HL-60/S4 treated with retinoic acid at 250 ng/mL for 4 days and 3 days (cell line): Measurements from ENCODE around the gene FBXW8.

ENCODE experiments used
- in situ Hi-C: fragments of 300-500 bp; cut with MboI; formaldehyde crosslinking; loops from 2 replicates; pipeline ENCODE4 v1.7.0; 2022; ENCODE audit warnings: low sequenced_read_pairs

FBXW8 gene

GRCh38 chr12:117018685-117019084 is 107.9 kb downstream of the FBXW8 start:
- in situ Hi-C loops, result no loop called here

GRCh38 chr12:117019866-117020265 is 109.1 kb downstream of the FBXW8 start:
- in situ Hi-C loops, result no loop called here

GRCh38 chr12:117020536-117021220 is 109.9 kb downstream of the FBXW8 start:
- in situ Hi-C loops, result no loop called here

- in situ Hi-C loops, result no loop called here
Measured at GRCh38 chr12:117022465-117022864, 111.7 kb downstream of the FBXW8 start.

GRCh38 chr12:117023998-117024960 is 113.5 kb downstream of the FBXW8 start:
- in situ Hi-C loops, result no loop called here

- in situ Hi-C loops, result no loop called here
Measured at GRCh38 chr12:117024961-117025480, 114.3 kb downstream of the FBXW8 start.

- in situ Hi-C loops, result no loop called here
Measured at GRCh38 chr12:117025481-117026151, 114.9 kb downstream of the FBXW8 start.

- in situ Hi-C loops, result no loop called here
Measured at GRCh38 chr12:117026343-117026742, 115.6 kb downstream of the FBXW8 start.

GRCh38 chr12:117026921-117027250 is 116.1 kb downstream of the FBXW8 start:
- in situ Hi-C loops, result no loop called here

- in situ Hi-C loops, result no loop called here
Measured at GRCh38 chr12:117027251-117028086, 116.7 kb downstream of the FBXW8 start.

- in situ Hi-C loops, result no loop called here
Measured at GRCh38 chr12:117028254-117028653, 117.5 kb downstream of the FBXW8 start.

- in situ Hi-C loops, result no loop called here
Measured at GRCh38 chr12:117030187-117030900, 119.6 kb downstream of the FBXW8 start.

- in situ Hi-C loops, result no loop called here
Measured at GRCh38 chr12:117031843-117032592, 121.3 kb downstream of the FBXW8 start.

GRCh38 chr12:117032593-117033381 is 122.0 kb downstream of the FBXW8 start:
- in situ Hi-C loops, result no loop called here

GRCh38 chr12:117033382-117034221 is 122.9 kb downstream of the FBXW8 start:
- in situ Hi-C loops, result no loop called here

- in situ Hi-C loops, result no loop called here
Measured at GRCh38 chr12:117034249-117034648, 123.5 kb downstream of the FBXW8 start.

- in situ Hi-C loops, result no loop called here
Measured at GRCh38 chr12:117034701-117035151, 124.0 kb downstream of the FBXW8 start.
